Measurements from ENCODE around the gene RPS6KA4.

- TF ChIP-seq, protein P1, sequence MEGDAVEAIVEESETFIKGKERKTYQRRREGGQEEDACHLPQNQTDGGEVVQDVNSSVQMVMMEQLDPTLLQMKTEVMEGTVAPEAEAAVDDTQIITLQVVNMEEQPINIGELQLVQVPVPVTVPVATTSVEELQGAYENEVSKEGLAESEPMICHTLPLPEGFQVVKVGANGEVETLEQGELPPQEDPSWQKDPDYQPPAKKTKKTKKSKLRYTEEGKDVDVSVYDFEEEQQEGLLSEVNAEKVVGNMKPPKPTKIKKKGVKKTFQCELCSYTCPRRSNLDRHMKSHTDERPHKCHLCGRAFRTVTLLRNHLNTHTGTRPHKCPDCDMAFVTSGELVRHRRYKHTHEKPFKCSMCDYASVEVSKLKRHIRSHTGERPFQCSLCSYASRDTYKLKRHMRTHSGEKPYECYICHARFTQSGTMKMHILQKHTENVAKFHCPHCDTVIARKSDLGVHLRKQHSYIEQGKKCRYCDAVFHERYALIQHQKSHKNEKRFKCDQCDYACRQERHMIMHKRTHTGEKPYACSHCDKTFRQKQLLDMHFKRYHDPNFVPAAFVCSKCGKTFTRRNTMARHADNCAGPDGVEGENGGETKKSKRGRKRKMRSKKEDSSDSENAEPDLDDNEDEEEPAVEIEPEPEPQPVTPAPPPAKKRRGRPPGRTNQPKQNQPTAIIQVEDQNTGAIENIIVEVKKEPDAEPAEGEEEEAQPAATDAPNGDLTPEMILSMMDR (conservative IDR thresholded peaks at IDR 0.05; ENCODE audit: low read depth, low read length): no peak
- no peak for TF ChIP-seq EZH2 (IDR thresholded peaks at IDR 0.05; ENCODE audit: low read length, unreplicated experiment)
Measured at GRCh38 chr11:64381350-64381749, 22.4 kb downstream of the RPS6KA4 start.

Data from PC-3 (cell line).